ENCODE results near the gene ECM2.

ECM2 gene

DNA sequence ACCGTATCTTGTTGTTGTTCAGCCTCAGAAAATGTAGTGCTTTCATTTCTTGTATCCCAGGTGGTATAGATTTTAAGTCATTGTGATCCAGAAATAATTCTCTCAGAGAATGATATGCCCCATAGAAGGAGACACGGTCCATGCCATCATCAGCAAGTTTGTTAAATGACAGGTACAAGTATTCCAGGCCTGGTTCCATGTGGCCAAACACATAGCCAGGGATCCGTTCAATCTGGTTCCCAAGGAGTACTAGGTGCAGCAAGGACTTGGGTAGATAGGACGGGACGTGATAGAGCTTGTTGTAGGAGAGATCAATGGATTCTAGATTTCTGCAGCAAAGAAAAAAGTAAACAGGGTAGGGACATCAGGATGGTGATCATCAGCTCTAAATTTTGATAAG, 35.1 kb downstream of the ECM2 start:
- no peak for TF ChIP-seq EZH2 (IDR thresholded peaks at IDR 0.05; ENCODE audit: borderline replicate concordance, low read length)
- TF ChIP-seq CTCF (IDR thresholded peaks at IDR 0.05; ENCODE audit: low read length) = no peak
- Histone ChIP-seq H3K27ac (ENCODE audit: low read depth, low read length, poor library complexity, severe bottlenecking) (no peak overlapping the region), H3K4me2 (ENCODE audit: low read length) (no peak overlapping the region), H3K9me3 (ENCODE audit: low read length) (no peaks in the 10 kb centered on the region), H4K20me1 (ENCODE audit: insufficient read depth, low read length) (no peaks in the 10 kb centered on the region), H3K9me2 (ENCODE audit: low read depth, low read length) (no peaks in the 10 kb centered on the region), H3K79me2 (ENCODE audit: insufficient read depth, low read length) (no peaks in the 10 kb centered on the region), H3K27me3 (ENCODE audit: insufficient read depth, low read length) (no peaks in the 10 kb centered on the region), H3K36me3 (ENCODE audit: insufficient read depth, low read length) (no peaks in the 10 kb centered on the region), H3K4me1 (ENCODE audit: insufficient read depth, low read length, severe bottlenecking) (no peaks in the 10 kb centered on the region), H3F3A (ENCODE audit: insufficient read depth, low read length) (no peaks in the 10 kb centered on the region), H3K4me3 (ENCODE audit: low read depth, low read length, poor library complexity, severe bottlenecking) (no peak overlapping the region), H3K9ac (ENCODE audit: low read length) (no peak overlapping the region), H2AFZ (ENCODE audit: low read length) (no peak overlapping the region)

DNA sequence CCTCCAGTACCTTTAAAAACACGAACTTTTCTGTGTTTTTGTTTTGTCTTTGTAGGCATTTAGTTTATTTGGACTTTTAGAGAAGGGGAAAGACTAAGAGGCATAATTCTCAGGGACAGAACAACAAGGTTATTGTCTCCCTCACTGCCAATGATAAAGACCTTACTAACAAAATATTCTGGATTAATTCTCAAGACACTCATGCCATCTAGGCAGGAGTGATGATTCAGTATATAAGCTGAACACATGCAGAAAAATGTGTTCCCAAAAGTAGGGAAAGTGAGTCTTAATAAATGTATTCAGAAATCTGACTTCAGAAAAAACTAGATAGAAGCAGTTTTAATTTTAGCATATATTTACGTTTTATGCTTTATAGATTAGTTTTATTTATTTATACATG, 36.1 kb downstream of the ECM2 start:
- H3K4me1 ChIP-seq (ENCODE audit: insufficient read depth, low read length, severe bottlenecking) = no peaks in the 10 kb centered on the region
- H4K20me1 ChIP-seq (ENCODE audit: insufficient read depth, low read length) = no peaks in the 10 kb centered on the region
- no peaks in the 10 kb centered on the region for H3K79me2 ChIP-seq (ENCODE audit: insufficient read depth, low read length)
- no peaks in the 10 kb centered on the region for H3K9me2 ChIP-seq (ENCODE audit: low read depth, low read length)
- no peak overlapping the region for H3K4me2 ChIP-seq (ENCODE audit: low read length)
- H3K36me3 ChIP-seq (ENCODE audit: insufficient read depth, low read length) = no peaks in the 10 kb centered on the region
- H3K9me3 ChIP-seq (ENCODE audit: low read length) = no peaks in the 10 kb centered on the region
- H3K4me3 ChIP-seq (ENCODE audit: low read depth, low read length, poor library complexity, severe bottlenecking) = no peak overlapping the region
- no peaks in the 10 kb centered on the region for H3K27me3 ChIP-seq (ENCODE audit: insufficient read depth, low read length)
- TF ChIP-seq EZH2 (IDR thresholded peaks at IDR 0.05; ENCODE audit: borderline replicate concordance, low read length) (no peak), CTCF (IDR thresholded peaks at IDR 0.05; ENCODE audit: low read length) (no peak)
- no peak overlapping the region for H3K27ac ChIP-seq (ENCODE audit: low read depth, low read length, poor library complexity, severe bottlenecking)
- H3F3A ChIP-seq (ENCODE audit: insufficient read depth, low read length) = no peaks in the 10 kb centered on the region
- H3K9ac ChIP-seq (ENCODE audit: low read length) = no peak overlapping the region
- no peak overlapping the region for H2AFZ ChIP-seq (ENCODE audit: low read length)

DNA sequence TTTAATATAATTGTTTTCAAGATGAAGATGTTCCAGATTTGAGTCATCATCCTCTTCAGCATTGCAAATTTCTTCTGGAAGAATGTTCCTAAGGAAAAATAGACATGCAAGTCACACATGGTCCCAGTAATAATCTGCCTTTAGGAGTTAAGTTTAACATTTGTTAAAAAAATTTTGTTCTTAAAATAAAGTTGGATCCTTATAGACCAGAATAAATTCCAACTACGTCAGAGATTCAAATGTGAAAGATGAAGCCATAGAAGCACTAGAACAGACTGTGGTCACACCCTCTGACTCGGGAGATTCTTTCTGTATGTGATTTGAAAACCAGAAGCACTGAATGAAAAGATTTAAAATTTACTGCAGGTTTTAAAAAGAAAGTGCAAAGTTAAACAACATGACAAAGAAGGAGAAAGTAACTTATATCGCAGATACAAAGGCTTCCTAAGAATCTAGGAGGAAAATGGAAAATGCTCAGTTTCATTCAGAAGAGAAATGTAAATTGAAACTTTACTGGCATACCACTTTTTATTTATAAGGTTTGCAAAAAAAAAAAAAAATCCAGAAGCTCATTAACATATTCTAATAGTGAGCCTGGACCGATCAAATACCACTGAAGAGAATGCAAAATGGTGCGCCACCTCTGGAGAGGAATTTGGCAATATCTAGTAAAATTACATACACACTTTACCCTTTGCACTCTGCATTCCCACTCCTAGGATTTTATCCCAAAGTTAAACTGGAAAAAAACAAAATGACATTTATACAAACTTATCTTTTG, 39.2 kb downstream of the ECM2 start:
- Histone ChIP-seq H3K4me3 (ENCODE audit: low read depth, low read length, poor library complexity, severe bottlenecking) (no peak overlapping the region), H4K20me1 (ENCODE audit: insufficient read depth, low read length) (no peaks in the 10 kb centered on the region), H3K79me2 (ENCODE audit: insufficient read depth, low read length) (no peaks in the 10 kb centered on the region), H3K9ac (ENCODE audit: low read length) (no peak overlapping the region), H3K36me3 (ENCODE audit: insufficient read depth, low read length) (no peaks in the 10 kb centered on the region), H2AFZ (ENCODE audit: low read length) (no peak overlapping the region), H3K27me3 (ENCODE audit: insufficient read depth, low read length) (no peaks in the 10 kb centered on the region), H3K9me2 (ENCODE audit: low read depth, low read length) (no peaks in the 10 kb centered on the region), H3K9me3 (ENCODE audit: low read length) (no peaks in the 10 kb centered on the region), H3K4me2 (ENCODE audit: low read length) (no peak overlapping the region), H3F3A (ENCODE audit: insufficient read depth, low read length) (no peaks in the 10 kb centered on the region), H3K27ac (ENCODE audit: low read depth, low read length, poor library complexity, severe bottlenecking) (no peak overlapping the region), H3K4me1 (ENCODE audit: insufficient read depth, low read length, severe bottlenecking) (no peaks in the 10 kb centered on the region)
- TF ChIP-seq EZH2 (IDR thresholded peaks at IDR 0.05; ENCODE audit: borderline replicate concordance, low read length) (no peak), CTCF (IDR thresholded peaks at IDR 0.05; ENCODE audit: low read length) (no peak)
